ENCODE measurements around the gene CEP131.

Gene CEP131

GRCh38 chr17:81179220-81179619 is 43.5 kb downstream of the CEP131 start:
- Histone ChIP-seq H2BK12ac (ENCODE audit: low read length in 2 of 2) (no peak overlapping the region), H3K79me1 (replicated peaks; ENCODE audit: low read length, poor library complexity, severe bottlenecking) (no peaks in the 10 kb centered on the region), H3K4me3 (ENCODE audit: insufficient read depth in 1 of 2, low read depth in 1 of 2, low read length in 2 of 2) (no peak overlapping the region), H3K14ac (ENCODE audit: low read length in 2 of 2) (no peak overlapping the region), H4K91ac (ENCODE audit: low read length) (no peak overlapping the region), H3K9me3 (ENCODE audit: control insufficient read depth, low read length) (peaks cover 6% of the 10 kb centered on the region), H3K27me3 (ENCODE audit: control insufficient read depth in 1 of 2, insufficient read depth in 1 of 2, low read length in 2 of 2) (peaks cover 15 to 25% of the 10 kb centered on the region in 2 experiments), H2AK5ac (ENCODE audit: low read length, severe bottlenecking) (no peak overlapping the region), H3K4ac (ENCODE audit: low read depth in 1 of 2, low read length in 2 of 2) (no peak overlapping the region), H3K9ac (ENCODE audit: low read length) (no peak overlapping the region), H3K18ac (ENCODE audit: low read depth in 1 of 2, low read length in 2 of 2) (no peak overlapping the region), H3K23ac (ENCODE audit: low read length in 2 of 2) (no peak overlapping the region), H2BK120ac (ENCODE audit: low read depth, low read length) (no peak overlapping the region), H2BK5ac (ENCODE audit: low read depth, low read length, poor library complexity, severe bottlenecking) (no peak overlapping the region), H3K4me2 (ENCODE audit: low read length, poor library complexity, severe bottlenecking) (no peak overlapping the region), H2BK15ac (ENCODE audit: low read depth, poor library complexity, severe bottlenecking) (no peak overlapping the region), H2AFZ (ENCODE audit: low read depth, low read length) (no peak overlapping the region), H4K8ac (ENCODE audit: low read length) (no peak overlapping the region), H3K4me1 (ENCODE audit: control insufficient read depth, insufficient read depth, low read depth, low read length) (peaks cover 3% of the 10 kb centered on the region), H3K27ac (ENCODE audit: low read length, poor library complexity, severe bottlenecking) (no peak overlapping the region), H3K36me3 (ENCODE audit: control insufficient read depth in 1 of 2, insufficient read depth in 2 of 2, low read depth in 1 of 2, low read length in 2 of 2) (no peaks in the 10 kb centered on the region)
- WGBS = 82% methylated on average over 4 of the region's 9 CpGs
- DNase-seq = no peak

DNA sequence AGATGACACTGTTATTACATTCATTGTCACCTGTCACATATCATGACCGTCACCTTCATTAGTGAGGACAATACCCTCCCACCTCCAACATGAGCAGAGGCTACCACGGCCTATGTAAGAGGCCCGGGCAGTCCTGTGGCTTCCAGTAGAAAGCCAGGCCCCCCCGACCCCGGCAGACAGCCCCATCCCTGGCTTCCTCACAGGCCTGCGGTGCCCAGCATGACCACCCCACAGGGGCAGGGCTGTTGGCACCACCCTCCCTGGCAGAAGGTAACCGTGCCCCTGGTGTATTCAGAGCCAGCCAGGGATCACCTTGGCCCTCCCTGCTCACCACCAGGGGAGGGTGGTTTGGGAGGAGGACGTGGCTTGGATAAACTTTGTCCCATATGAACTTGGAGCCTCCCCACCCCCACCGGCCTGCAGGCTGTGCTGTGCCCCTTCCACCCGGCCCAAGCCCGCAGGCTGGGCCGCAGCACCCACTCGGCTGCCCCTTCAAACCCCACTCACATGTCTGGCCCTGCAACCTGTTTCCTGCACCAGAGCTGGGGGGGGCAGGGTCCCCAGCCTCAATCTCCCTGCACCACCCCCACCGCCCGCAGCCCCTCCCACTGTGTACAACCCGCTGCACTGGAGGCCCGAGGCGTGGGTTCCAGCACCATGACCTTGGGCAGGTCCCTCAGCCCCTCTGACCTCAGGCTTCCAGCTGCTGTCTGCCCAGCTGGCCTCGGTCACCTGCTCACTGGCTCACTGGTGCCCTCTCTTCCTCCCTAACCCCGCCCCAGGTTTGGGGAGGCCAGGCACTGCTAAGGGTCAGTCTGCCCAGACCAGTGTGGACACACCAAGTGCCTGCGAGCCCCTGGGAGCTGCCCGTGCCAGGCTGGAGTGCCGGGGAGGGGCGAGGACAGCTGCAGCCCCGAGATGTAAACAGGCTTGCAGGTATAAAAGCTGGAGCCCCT is 44.4 kb downstream of the CEP131 start:
- no peak overlapping the region for H2BK5ac ChIP-seq (ENCODE audit: low read depth, low read length, poor library complexity, severe bottlenecking)
- H2AK5ac ChIP-seq (ENCODE audit: low read length, severe bottlenecking) = no peak overlapping the region
- no peak overlapping the region for H3K9ac ChIP-seq (ENCODE audit: low read length)
- peaks cover 6% of the 10 kb centered on the region for H3K9me3 ChIP-seq (ENCODE audit: control insufficient read depth, low read length)
- no peak overlapping the region for H3K18ac ChIP-seq (ENCODE audit: low read depth in 1 of 2, low read length in 2 of 2)
- no peak overlapping the region for H3K27ac ChIP-seq (ENCODE audit: low read length, poor library complexity, severe bottlenecking)
- no peak overlapping the region for H3K23ac ChIP-seq (ENCODE audit: low read length in 2 of 2)
- no peak overlapping the region for H3K4me2 ChIP-seq (ENCODE audit: low read length, poor library complexity, severe bottlenecking)
- no peak overlapping the region for H2BK120ac ChIP-seq (ENCODE audit: low read depth, low read length)
- H2BK12ac ChIP-seq (ENCODE audit: low read length in 2 of 2) = no peak overlapping the region
- H4K91ac ChIP-seq (ENCODE audit: low read length) = no peak overlapping the region
- H4K8ac ChIP-seq (ENCODE audit: low read length) = no peak overlapping the region
- H3K4me1 ChIP-seq (ENCODE audit: control insufficient read depth, insufficient read depth, low read depth, low read length) = peaks cover 3% of the 10 kb centered on the region
- no peak overlapping the region for H3K14ac ChIP-seq (ENCODE audit: low read length in 2 of 2)
- H3K4me3 ChIP-seq (ENCODE audit: insufficient read depth in 1 of 2, low read depth in 1 of 2, low read length in 2 of 2) = no peak overlapping the region
- 91% methylated on average over 23 of the region's 25 CpGs for WGBS
- no peak overlapping the region for H3K4ac ChIP-seq (ENCODE audit: low read depth in 1 of 2, low read length in 2 of 2)
- DNase-seq = no peak
- peaks cover 7 to 17% of the 10 kb centered on the region in 2 experiments for H3K27me3 ChIP-seq (ENCODE audit: control insufficient read depth in 1 of 2, insufficient read depth in 1 of 2, low read length in 2 of 2)
- no peaks in the 10 kb centered on the region for H3K79me1 ChIP-seq (replicated peaks; ENCODE audit: low read length, poor library complexity, severe bottlenecking)
- no peak overlapping the region for H2AFZ ChIP-seq (ENCODE audit: low read depth, low read length)
- peak overlapping the region; percentile 26 for H2BK15ac ChIP-seq (ENCODE audit: low read depth, poor library complexity, severe bottlenecking)
- H3K36me3 ChIP-seq (ENCODE audit: control insufficient read depth in 1 of 2, insufficient read depth in 2 of 2, low read depth in 1 of 2, low read length in 2 of 2) = no peaks in the 10 kb centered on the region

DNA sequence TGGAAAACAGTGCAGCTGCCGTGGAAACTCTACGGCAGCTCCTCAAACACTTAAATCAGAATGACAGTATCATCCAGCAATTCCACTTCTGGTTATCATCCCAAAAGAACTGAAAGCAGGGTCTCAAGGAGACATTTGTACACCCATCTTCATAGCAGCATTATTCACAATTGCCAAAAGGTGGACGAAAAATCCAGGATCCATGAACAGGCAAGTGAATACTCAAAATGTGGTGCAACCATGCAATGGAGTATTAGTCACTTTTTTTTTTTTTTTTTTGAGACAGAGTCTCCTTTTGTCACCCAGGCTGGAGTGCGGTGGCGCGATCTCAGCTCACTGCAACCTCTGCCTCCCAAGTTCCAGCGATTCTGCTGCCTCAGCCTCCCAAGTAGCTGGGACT is 46.1 kb downstream of the CEP131 start:
- no peak overlapping the region for H3K27ac ChIP-seq (ENCODE audit: low read length, poor library complexity, severe bottlenecking)
- no peak overlapping the region for H3K9ac ChIP-seq (ENCODE audit: low read length)
- H2BK15ac ChIP-seq (ENCODE audit: low read depth, poor library complexity, severe bottlenecking) = no peak overlapping the region
- 97% methylated on average over 7 of the region's 7 CpGs for WGBS
- no peak overlapping the region for H2BK5ac ChIP-seq (ENCODE audit: low read depth, low read length, poor library complexity, severe bottlenecking)
- H2BK12ac ChIP-seq (ENCODE audit: low read length in 2 of 2) = no peak overlapping the region
- no peak overlapping the region for H3K18ac ChIP-seq (ENCODE audit: low read depth in 1 of 2, low read length in 2 of 2)
- no peak for DNase-seq
- peaks cover 4 to 14% of the 10 kb centered on the region in 2 experiments for H3K27me3 ChIP-seq (ENCODE audit: control insufficient read depth in 1 of 2, insufficient read depth in 1 of 2, low read length in 2 of 2)
- H3K4me3 ChIP-seq (ENCODE audit: insufficient read depth in 1 of 2, low read depth in 1 of 2, low read length in 2 of 2) = no peak overlapping the region
- no peak overlapping the region for H4K91ac ChIP-seq (ENCODE audit: low read length)
- no peak overlapping the region for H3K23ac ChIP-seq (ENCODE audit: low read length in 2 of 2)
- H3K4ac ChIP-seq (ENCODE audit: low read depth in 1 of 2, low read length in 2 of 2) = no peak overlapping the region
- no peaks in the 10 kb centered on the region for H3K79me1 ChIP-seq (replicated peaks; ENCODE audit: low read length, poor library complexity, severe bottlenecking)
- H3K4me2 ChIP-seq (ENCODE audit: low read length, poor library complexity, severe bottlenecking) = no peak overlapping the region
- no peak overlapping the region for H2AFZ ChIP-seq (ENCODE audit: low read depth, low read length)
- peaks cover 6% of the 10 kb centered on the region for H3K9me3 ChIP-seq (ENCODE audit: control insufficient read depth, low read length)
- H3K14ac ChIP-seq (ENCODE audit: low read length in 2 of 2) = no peak overlapping the region
- H3K4me1 ChIP-seq (ENCODE audit: control insufficient read depth, insufficient read depth, low read depth, low read length) = peaks cover 5% of the 10 kb centered on the region
- H2AK5ac ChIP-seq (ENCODE audit: low read length, severe bottlenecking) = no peak overlapping the region
- no peaks in the 10 kb centered on the region for H3K36me3 ChIP-seq (ENCODE audit: control insufficient read depth in 1 of 2, insufficient read depth in 2 of 2, low read depth in 1 of 2, low read length in 2 of 2)
- no peak overlapping the region for H4K8ac ChIP-seq (ENCODE audit: low read length)
- H2BK120ac ChIP-seq (ENCODE audit: low read depth, low read length) = no peak overlapping the region

GRCh38 chr17:81173762-81174155 is 49.0 kb downstream of the CEP131 start:
- no peak overlapping the region for H3K27ac ChIP-seq (ENCODE audit: low read length, poor library complexity, severe bottlenecking)
- no peak overlapping the region for H4K91ac ChIP-seq (ENCODE audit: low read length)
- 93% methylated on average over 1 of the region's 1 CpG for WGBS
- no peak overlapping the region for H2BK5ac ChIP-seq (ENCODE audit: low read depth, low read length, poor library complexity, severe bottlenecking)
- H3K27me3 ChIP-seq (ENCODE audit: control insufficient read depth in 1 of 2, insufficient read depth in 1 of 2, low read length in 2 of 2) = peaks cover 3 to 16% of the 10 kb centered on the region in 2 experiments
- DNase-seq = no peak
- H2BK12ac ChIP-seq (ENCODE audit: low read length in 2 of 2) = no peak overlapping the region
- H2AFZ ChIP-seq (ENCODE audit: low read depth, low read length) = no peak overlapping the region
- no peaks in the 10 kb centered on the region for H3K79me1 ChIP-seq (replicated peaks; ENCODE audit: low read length, poor library complexity, severe bottlenecking)
- no peaks in the 10 kb centered on the region for H3K36me3 ChIP-seq (ENCODE audit: control insufficient read depth in 1 of 2, insufficient read depth in 2 of 2, low read depth in 1 of 2, low read length in 2 of 2)
- H2AK5ac ChIP-seq (ENCODE audit: low read length, severe bottlenecking) = no peak overlapping the region
- no peak overlapping the region for H3K18ac ChIP-seq (ENCODE audit: low read depth in 1 of 2, low read length in 2 of 2)
- H3K14ac ChIP-seq (ENCODE audit: low read length in 2 of 2) = no peak overlapping the region
- H3K4me2 ChIP-seq (ENCODE audit: low read length, poor library complexity, severe bottlenecking) = no peak overlapping the region
- H3K9me3 ChIP-seq (ENCODE audit: control insufficient read depth, low read length) = peaks cover 6% of the 10 kb centered on the region
- H3K4ac ChIP-seq (ENCODE audit: low read depth in 1 of 2, low read length in 2 of 2) = no peak overlapping the region
- no peak overlapping the region for H2BK15ac ChIP-seq (ENCODE audit: low read depth, poor library complexity, severe bottlenecking)
- H3K4me1 ChIP-seq (ENCODE audit: control insufficient read depth, insufficient read depth, low read depth, low read length) = peaks cover 2% of the 10 kb centered on the region
- H2BK120ac ChIP-seq (ENCODE audit: low read depth, low read length) = no peak overlapping the region
- H3K9ac ChIP-seq (ENCODE audit: low read length) = no peak overlapping the region
- no peak overlapping the region for H3K4me3 ChIP-seq (ENCODE audit: insufficient read depth in 1 of 2, low read depth in 1 of 2, low read length in 2 of 2)
- no peak overlapping the region for H4K8ac ChIP-seq (ENCODE audit: low read length)
- no peak overlapping the region for H3K23ac ChIP-seq (ENCODE audit: low read length in 2 of 2)
